HG02973 (cell line): Measurements from ENCODE around the gene ZNF224.

Experiments
- ATAC-seq: cut with Tn5 transposase; IDR thresholded peaks from one replicate; pipeline ENCODE4 v1.9.1; 2021; ENCODE audit warnings: moderate library complexity; ENCODE audit not compliant: unreplicated experiment

The ZNF224 gene

GRCh38 chr19:44093931-44094765 is at the start of gene ZNF224:
ZNF224 (plus strand) TSS chr19:44094361; CDS start chr19:44097874, 3,513 bp downstream.
- ATAC-seq = peak; percentile 83

GRCh38 chr19:44050740-44051649 is 43.2 kb upstream of the ZNF224 start:
- ATAC-seq = no peak

- ATAC-seq = no peak
Observed at GRCh38 chr19:44051650-44052402, 42.3 kb upstream of the ZNF224 start, which contains the start of gene ZNF223. ZNF223 (plus strand) TSS chr19:44052036; CDS start chr19:44055177, 3,141 bp downstream.

DNA sequence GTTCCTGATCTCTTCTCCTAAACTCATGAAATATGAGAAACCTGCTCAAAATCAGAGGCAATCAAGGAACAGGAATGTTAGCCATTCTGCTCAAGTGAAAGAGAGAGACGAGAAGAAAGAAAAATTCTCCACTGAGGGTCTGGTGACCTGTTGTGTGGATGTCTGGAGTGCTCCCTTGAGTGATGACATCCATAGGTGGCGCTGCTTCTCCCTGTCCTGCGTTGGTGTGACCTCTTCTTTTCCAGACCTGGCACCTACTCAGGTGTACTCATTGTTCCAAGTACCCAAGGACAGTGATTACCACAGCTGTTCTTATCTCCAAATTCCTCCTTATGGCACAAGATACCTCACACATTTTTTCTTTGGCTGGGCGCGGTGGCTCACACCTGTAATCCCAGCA is 38.3 kb upstream of the ZNF224 start:
- ATAC-seq = no peak

GRCh38 chr19:44059229-44059628 is 34.9 kb upstream of the ZNF224 start:
- ATAC-seq = no peak

- no peak for ATAC-seq
Observed at GRCh38 chr19:44061038-44061437, 33.1 kb upstream of the ZNF224 start.

GRCh38 chr19:44066305-44066704 is 27.9 kb upstream of the ZNF224 start:
- ATAC-seq = no peak

DNA sequence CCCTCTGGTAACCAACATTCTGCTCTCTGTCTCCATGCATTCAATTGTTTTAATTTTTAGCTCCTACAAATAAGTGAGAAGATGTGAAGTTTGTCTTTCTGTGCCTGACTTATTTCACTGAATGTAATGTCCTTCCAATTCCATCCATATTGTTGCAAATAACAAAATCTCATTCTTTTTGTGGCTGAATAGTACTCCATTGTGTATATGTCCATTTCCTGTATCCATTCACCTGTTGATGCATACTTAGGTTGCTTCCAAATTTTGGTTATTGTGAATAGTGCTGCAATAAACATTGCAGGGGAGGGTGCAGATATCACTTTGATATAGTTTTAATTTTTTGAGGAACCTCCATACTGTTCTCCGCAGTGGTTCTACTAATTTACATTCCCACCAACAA is 24.7 kb upstream of the ZNF224 start:
- ATAC-seq = no peak

GRCh38 chr19:44071824-44072542 is 22.2 kb upstream of the ZNF224 start, which contains the start of gene ZNF284:
ZNF284 (plus strand) TSS chr19:44072159; CDS start chr19:44076390, 4,231 bp downstream.
- ATAC-seq = peak; percentile 96

DNA sequence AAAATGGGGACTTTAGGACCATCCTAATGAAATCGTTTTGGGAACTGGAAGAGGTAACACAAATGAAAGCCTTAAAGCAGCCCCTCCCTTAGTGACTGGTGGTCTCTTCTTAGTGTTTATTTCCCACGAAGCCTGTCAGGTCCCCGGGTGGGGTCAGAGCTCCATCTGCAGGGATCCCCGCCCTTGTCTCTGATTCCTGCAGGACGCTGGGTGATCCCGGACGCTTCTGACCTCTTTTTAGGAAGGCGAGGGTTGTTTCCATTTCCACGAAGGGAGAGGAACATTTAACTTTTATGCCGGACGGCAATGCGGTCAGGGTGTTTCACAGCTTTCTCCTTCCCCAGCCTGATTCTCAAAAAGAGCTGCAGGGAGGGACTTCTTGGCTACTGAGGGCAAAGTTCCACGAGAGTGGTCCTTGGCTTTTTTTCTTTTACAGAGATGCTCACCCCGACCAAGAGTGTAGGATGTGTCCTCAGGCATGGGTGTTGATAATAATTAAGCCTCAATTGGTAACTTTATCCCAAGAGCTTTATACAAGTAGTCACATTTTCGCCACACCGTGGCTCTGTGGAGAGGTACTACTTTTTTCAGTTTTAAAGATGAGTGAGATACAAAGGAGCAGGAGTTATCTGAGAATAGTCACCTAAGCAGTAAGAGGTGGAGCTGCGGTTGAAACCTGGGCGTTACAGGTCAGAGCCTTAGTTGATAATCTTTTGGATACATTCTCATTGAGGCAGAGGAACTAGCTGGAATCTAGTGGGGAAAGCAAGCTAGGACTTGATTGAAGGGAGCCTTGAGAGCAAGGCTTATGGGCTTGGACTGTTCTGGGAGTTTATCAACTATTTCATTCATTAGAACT is 21.4 kb upstream of the ZNF224 start:
- no peak for ATAC-seq

GRCh38 chr19:44076325-44076724 is 17.8 kb upstream of the ZNF224 start:
- ATAC-seq = no peak

DNA sequence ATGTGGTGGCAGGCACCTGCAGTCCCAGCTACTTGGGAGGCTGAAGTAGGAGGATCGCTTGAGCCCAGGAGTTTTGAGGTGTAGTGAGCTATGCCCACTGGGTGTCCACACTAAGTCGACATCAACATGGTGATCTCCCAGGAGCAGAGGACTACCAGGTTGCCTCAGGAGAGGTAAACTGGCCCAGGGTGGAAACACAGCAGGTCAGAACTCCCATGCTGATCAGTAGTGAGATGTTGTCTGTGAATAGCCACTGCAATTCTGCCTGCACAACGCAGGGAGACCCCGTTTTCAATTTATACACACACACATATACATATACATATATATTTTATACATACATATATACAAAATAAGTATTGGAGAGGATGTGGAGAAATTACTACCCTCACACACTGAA is 2.1 kb upstream of the ZNF224 start:
- no peak for ATAC-seq

DNA sequence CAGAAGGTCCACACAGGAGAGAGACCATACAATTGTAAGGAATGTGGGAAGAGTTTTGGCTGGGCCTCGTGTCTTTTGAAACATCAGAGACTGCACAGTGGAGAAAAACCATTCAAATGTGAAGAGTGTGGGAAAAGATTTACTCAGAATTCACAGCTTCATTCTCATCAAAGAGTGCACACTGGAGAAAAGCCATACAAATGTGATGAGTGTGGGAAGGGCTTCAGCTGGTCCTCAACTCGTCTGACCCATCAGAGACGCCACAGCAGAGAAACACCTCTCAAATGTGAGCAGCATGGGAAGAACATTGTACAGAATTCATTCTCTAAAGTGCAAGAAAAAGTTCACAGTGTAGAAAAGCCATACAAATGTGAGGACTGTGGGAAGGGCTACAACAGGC is 13.6 kb downstream of the ZNF224 start:
- ATAC-seq = no peak

DNA sequence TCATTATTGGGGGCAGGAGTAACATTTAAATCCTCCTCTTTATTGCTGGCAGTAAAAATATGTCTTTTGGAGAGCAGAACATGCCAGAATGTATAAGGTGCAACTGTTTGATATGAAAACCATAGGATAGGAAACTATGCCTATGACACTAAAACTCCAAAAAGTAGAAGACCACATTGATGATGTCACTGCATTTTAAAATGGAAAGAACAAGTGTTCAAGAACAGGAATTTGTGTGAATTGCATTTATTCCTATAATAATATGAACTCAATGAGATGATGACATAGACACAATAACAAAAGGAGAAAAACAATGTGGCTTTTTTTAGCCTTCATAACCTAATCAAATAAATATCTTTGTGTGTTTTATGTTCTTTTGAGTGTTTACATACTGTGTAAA is 15.3 kb downstream of the ZNF224 start:
- ATAC-seq = no peak

DNA sequence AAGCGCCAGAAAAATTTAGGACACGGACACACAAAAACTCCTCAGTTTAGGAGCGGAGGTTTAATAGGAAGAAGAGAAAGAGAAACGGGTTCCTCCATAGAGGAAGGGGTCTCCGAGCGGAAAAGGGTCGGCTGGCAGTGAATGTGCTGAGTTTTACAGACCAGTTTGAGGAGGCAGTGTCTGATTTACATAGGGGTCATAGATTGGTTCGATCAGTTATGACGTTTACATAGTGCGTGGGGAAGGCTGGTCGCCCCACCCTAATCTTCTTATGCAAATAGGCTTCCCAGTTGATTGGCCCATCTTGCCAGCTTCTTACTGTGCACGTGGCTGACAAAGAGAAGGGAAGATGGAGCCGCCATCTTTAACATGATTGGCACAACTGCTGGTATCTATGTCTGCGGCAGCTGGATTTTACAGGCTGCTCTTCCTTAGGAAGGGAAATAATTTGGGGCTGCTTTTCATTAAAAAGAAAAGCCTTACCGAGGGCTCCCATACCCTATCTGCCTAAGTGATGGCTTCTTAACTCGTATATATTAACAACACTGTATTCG is 17.8 kb downstream of the ZNF224 start:
- ATAC-seq = no peak

DNA sequence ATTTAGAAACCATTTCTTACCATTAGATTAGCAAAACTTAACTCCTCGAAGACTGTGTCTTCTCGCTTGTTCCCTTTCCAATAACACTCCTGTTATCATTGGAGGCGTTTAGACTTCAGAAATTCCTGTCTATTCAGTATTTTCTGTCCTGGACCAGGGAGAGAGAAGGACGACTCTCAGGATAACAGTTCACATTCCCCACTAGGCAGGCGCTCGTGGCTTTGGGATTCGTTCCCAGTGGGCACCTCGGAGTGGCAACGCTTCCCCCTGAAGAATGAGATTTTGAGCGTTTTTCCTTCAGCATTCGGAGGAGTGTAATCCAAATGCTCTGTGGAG is 18.6 kb downstream of the ZNF224 start:
- peak; percentile 7 for ATAC-seq

DNA sequence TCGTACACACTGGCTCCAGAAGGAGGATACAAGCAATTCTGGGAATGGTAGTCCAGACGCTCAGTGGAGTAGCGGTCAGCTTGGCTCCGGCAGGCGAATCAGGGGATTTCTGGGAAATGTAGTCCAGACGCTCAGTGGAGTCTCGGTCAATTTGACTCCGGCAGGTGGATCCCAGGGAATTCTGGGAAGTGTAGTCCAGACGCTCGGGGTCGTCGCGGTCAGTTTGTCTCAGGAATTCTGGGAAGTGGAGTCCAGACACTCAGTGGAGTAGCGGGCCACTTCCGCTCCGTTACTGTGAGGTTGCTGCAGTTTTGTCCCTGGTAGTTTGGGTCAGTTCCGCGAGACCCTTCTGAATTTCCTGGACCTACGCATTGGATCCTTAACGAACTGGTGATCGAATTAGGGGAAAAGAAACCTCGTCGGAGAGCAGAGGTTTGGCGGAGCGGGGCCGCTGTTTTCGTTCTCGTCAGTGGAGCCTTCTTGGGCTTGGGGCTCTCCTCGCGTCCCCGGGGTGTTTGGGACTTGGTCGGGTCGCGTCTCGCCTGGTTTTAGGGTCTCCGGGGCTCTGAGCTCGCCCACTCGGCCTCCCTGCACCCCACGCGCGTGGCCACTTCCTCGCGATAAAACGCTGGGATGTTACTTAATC is 19.1 kb downstream of the ZNF224 start, which contains the start of gene ZNF225:
Gene ZNF225 (plus strand): TSS at position 262 of the 646 bp plus-strand sequence. CDS start 2,429 bp downstream, outside the sequence.
- ATAC-seq = peak; percentile 91

DNA sequence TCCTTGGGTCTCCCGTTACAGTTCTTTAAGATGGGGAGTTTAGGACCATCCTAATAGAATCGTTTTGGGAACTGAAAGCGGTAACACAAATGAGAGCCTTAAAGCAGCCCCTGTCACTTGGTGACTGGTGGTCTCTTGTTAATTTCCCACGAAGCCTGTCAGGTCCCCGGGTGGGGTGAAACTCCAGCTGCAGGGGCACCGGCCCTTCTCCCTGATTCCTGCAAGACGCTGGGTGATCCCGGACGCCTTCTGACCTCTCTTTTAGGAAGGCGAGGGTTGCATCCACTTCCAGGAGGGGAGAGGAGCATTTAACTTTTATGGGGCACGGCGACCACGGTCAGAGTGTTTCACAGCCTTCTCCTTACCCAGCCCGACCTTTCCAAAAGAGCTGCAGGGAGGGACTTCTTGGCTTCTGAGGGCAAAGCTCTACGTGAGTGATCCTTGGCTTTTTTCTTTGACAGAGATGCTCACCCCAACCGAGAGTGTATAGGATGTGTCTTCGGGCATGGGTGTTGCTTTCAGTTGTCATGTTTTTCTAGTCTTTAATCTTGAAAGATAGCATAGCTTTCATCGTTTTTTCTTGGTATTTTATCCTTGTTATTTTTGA is 19.7 kb downstream of the ZNF224 start:
- no peak for ATAC-seq
